HepG2 (cell line): ENCODE data around the gene FIBP. TPM values are rescaled to one million over a fixed set of nuclear protein-coding genes. Genes with fewer than 3 reads are reported as not detected.

Experiments used
- ARID2 ChIP-seq: sonication (generic); formaldehyde crosslinking; IDR thresholded peaks from 2 replicates; pipeline ENCODE4 v1.8.1; 2022; ENCODE audit warnings: mild to moderate bottlenecking, missing genetic modification reagents, borderline replicate concordance
- CBX1 ChIP-seq: IDR thresholded peaks from one replicate; pipeline ENCODE4 v1.6.1; 2016; ENCODE audit warnings: antibody characterized with exemption, low read depth
- RBM39 ChIP-seq: fragments of 200-400 bp; formaldehyde crosslinking; IDR thresholded peaks from one replicate; pipeline ENCODE4 v1.6.1; 2018; ENCODE audit warnings: antibody characterized with exemption, mild to moderate bottlenecking, low read depth, low read length; ENCODE audit not compliant: poor library complexity, severe bottlenecking
- SRSF9 ChIP-seq: fragments of 200-400 bp; formaldehyde crosslinking; IDR thresholded peaks from 2 replicates; pipeline ENCODE4 v1.6.1; 2018; ENCODE audit warnings: borderline replicate concordance, mild to moderate bottlenecking, low read depth, low read length; ENCODE audit not compliant: insufficient read depth, poor library complexity, severe bottlenecking
- ZNF24 ChIP-seq: fragments of 450-650 bp; IDR thresholded peaks from 2 replicates; pipeline ENCODE4 v1.6.1; 2017; ENCODE audit warnings: antibody characterized with exemption, mild to moderate bottlenecking
- ZSCAN29 ChIP-seq: sonication (generic); formaldehyde crosslinking; conservative IDR thresholded peaks from 2 replicates; pipeline ENCODE4 v1.4.0; 2020; ENCODE audit warnings: mild to moderate bottlenecking, missing genetic modification reagents
- polyA plus RNA-seq, 8 experiments: library from polyadenylated mRNA; depleted of rRNA in 3 of 8; stranded (reverse) in 7 of 8; unstranded in 1 of 8; fragments of >200 nt; fragmentation: Illumina TruSeq in 4 of 8; extraction: Trizol in 4 of 8; gene quantifications; 2 replicates each; pipeline versions ENCODE4 v1.2.1 to v1.2.3, GENCODE V29; 2011 to 2016; ENCODE audit warnings: low read depth in 4 of 8, missing spikeins in 1 of 8, mixed read lengths in 1 of 8; ENCODE audit not compliant: insufficient read depth in 1 of 8
- total RNA-seq, 5 experiments: library from RNA; depleted of rRNA; stranded (reverse); fragments of >200 nt; fragmentation: Illumina TruSeq; extraction: Trizol; gene quantifications; 2 replicates each; pipeline ENCODE4 v1.2.3, GENCODE V29; 2016; ENCODE audit warnings: low read depth in 1 of 5
- TF ChIP-seq, protein P1 (sequence below): sonication (generic); formaldehyde crosslinking; IDR thresholded peaks from 2 replicates; pipeline ENCODE4 v1.4.0; 2020; ENCODE audit warnings: mild to moderate bottlenecking, missing genetic modification reagents
- TF ChIP-seq, protein P2 (sequence below), 2 experiments: sonication (generic) in 1 of 2; formaldehyde crosslinking in 1 of 2; IDR thresholded peaks; 2 replicates each; pipeline versions ENCODE4 v1.6.1 to v1.9.0; 2014 to 2022; ENCODE audit warnings: antibody characterized with exemption in 1 of 2, borderline replicate concordance in 1 of 2, inconsistent platforms in 1 of 2, low read depth in 1 of 2, missing genetic modification reagents in 1 of 2
- TF ChIP-seq, protein P3 (sequence below): sonication (generic); formaldehyde crosslinking; IDR thresholded peaks from 2 replicates; pipeline ENCODE4 v1.4.0; 2020; ENCODE audit warnings: mild to moderate bottlenecking, low read depth, missing genetic modification reagents
- TF ChIP-seq, protein P4 (sequence below): sonication (generic); formaldehyde crosslinking; IDR thresholded peaks from 2 replicates; pipeline ENCODE4 v1.4.0; 2020; ENCODE audit warnings: missing genetic modification reagents, borderline replicate concordance
- TF ChIP-seq, protein P5 (sequence below): sonication (generic); formaldehyde crosslinking; IDR thresholded peaks from 2 replicates; pipeline ENCODE4 v1.8.0; 2022; ENCODE audit warnings: mild to moderate bottlenecking, missing genetic modification reagents, moderate library complexity

The FIBP gene
- total and polyA plus RNA-seq, 2 of the 13 experiments (the other 11 are each of a cell fraction or from before 2014, with no cell fraction given): 42.9 to 62.1 TPM

DNA sequence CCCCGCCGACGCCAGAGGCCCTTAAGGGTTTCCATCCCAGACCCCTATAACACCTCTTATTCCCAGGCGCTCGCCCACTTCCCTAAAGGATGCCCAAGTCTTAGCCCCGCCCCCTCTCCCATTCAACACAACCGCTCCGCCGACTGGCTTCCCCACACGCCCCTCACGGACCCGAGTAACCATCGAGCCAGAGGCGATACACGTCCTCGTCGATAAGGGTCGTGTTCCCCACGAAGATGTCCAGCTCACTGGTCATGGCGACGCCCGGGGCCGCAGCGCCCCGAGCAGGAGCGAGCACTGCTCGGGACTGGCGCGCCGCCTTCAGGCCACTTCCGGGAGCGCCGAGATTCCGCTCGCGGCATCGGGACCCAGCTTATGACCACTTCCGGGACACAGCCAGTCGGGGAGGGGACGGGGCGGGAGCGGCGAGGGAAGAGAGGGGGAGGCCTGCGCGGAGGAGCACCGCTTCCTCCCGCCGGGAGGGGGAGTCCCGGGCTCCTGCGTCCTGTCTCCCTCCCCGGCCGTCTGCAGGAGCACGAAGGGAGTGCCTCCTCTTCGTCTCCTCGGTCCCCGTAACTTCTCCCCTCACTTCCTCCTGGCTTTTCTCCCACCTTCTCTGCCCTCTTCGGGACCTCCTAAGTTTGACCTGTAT lies at the start of gene FIBP (continued):
- TF ChIP-seq, protein P1, sequence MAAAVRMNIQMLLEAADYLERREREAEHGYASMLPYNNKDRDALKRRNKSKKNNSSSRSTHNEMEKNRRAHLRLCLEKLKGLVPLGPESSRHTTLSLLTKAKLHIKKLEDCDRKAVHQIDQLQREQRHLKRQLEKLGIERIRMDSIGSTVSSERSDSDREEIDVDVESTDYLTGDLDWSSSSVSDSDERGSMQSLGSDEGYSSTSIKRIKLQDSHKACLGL (CRISPR knock-in tag): no peak; the same call in 1 of the 2 replicates
- TF ChIP-seq ZNF24 (no peak), RBM39 (peak; percentile 66), SRSF9 (no peak), CBX1 (no peak), ARID2 (CRISPR knock-in tag) (peak; percentile 63; the same call in 1 of the 2 replicates), ZSCAN29 (CRISPR knock-in tag) (no peak)
- TF ChIP-seq, protein P2, sequence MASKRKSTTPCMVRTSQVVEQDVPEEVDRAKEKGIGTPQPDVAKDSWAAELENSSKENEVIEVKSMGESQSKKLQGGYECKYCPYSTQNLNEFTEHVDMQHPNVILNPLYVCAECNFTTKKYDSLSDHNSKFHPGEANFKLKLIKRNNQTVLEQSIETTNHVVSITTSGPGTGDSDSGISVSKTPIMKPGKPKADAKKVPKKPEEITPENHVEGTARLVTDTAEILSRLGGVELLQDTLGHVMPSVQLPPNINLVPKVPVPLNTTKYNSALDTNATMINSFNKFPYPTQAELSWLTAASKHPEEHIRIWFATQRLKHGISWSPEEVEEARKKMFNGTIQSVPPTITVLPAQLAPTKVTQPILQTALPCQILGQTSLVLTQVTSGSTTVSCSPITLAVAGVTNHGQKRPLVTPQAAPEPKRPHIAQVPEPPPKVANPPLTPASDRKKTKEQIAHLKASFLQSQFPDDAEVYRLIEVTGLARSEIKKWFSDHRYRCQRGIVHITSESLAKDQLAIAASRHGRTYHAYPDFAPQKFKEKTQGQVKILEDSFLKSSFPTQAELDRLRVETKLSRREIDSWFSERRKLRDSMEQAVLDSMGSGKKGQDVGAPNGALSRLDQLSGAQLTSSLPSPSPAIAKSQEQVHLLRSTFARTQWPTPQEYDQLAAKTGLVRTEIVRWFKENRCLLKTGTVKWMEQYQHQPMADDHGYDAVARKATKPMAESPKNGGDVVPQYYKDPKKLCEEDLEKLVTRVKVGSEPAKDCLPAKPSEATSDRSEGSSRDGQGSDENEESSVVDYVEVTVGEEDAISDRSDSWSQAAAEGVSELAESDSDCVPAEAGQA (IDR thresholded peaks at IDR 0.05; ENCODE audit: low read depth): peak; percentile 83; the same call in 1 of the 2 replicates
- TF ChIP-seq, protein P2 (CRISPR knock-in tag; IDR thresholded peaks at IDR 0.05; ENCODE audit: borderline replicate concordance): no peak
- TF ChIP-seq, protein P3, sequence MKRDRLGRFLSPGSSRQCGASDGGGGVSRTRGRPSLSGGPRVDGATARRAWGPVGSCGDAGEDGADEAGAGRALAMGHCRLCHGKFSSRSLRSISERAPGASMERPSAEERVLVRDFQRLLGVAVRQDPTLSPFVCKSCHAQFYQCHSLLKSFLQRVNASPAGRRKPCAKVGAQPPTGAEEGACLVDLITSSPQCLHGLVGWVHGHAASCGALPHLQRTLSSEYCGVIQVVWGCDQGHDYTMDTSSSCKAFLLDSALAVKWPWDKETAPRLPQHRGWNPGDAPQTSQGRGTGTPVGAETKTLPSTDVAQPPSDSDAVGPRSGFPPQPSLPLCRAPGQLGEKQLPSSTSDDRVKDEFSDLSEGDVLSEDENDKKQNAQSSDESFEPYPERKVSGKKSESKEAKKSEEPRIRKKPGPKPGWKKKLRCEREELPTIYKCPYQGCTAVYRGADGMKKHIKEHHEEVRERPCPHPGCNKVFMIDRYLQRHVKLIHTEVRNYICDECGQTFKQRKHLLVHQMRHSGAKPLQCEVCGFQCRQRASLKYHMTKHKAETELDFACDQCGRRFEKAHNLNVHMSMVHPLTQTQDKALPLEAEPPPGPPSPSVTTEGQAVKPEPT (CRISPR knock-in tag): no peak
- TF ChIP-seq, protein P4, sequence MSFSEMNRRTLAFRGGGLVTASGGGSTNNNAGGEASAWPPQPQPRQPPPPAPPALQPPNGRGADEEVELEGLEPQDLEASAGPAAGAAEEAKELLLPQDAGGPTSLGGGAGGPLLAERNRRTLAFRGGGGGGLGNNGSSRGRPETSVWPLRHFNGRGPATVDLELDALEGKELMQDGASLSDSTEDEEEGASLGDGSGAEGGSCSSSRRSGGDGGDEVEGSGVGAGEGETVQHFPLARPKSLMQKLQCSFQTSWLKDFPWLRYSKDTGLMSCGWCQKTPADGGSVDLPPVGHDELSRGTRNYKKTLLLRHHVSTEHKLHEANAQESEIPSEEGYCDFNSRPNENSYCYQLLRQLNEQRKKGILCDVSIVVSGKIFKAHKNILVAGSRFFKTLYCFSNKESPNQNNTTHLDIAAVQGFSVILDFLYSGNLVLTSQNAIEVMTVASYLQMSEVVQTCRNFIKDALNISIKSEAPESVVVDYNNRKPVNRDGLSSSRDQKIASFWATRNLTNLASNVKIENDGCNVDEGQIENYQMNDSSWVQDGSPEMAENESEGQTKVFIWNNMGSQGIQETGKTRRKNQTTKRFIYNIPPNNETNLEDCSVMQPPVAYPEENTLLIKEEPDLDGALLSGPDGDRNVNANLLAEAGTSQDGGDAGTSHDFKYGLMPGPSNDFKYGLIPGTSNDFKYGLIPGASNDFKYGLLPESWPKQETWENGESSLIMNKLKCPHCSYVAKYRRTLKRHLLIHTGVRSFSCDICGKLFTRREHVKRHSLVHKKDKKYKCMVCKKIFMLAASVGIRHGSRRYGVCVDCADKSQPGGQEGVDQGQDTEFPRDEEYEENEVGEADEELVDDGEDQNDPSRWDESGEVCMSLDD (CRISPR knock-in tag): no peak
- TF ChIP-seq, protein P5, sequence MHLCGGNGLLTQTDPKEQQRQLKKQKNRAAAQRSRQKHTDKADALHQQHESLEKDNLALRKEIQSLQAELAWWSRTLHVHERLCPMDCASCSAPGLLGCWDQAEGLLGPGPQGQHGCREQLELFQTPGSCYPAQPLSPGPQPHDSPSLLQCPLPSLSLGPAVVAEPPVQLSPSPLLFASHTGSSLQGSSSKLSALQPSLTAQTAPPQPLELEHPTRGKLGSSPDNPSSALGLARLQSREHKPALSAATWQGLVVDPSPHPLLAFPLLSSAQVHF: 0 out of 2 replicates have a peak, but pooled peaks have one; percentile 24
